Hepatocyte (in vitro differentiated cells): ENCODE measurements around the gene MLPH.

Experiments
- CTCF ChIP-seq: fragments of 200-600 bp; sonication (generic); IDR thresholded peaks from 2 replicates; pipeline ENCODE4 v1.5.1; 2016; ENCODE audit warnings: antibody characterized with exemption, mild to moderate bottlenecking; ENCODE audit not compliant: poor library complexity
- EZH2 ChIP-seq: fragments of 200-600 bp; sonication (generic); IDR thresholded peaks from 2 replicates; pipeline ENCODE4 v1.6.1; 2016; ENCODE audit warnings: antibody characterized with exemption, mild to moderate bottlenecking, borderline replicate concordance

- TF ChIP-seq EZH2 (no peak), CTCF (no peak)
Observed at GRCh38 chr2:237592425-237592980, 105.5 kb downstream of the MLPH start.
